GM19372 (cell line): ENCODE data around the gene QARS1.

Experiments
- ATAC-seq: cut with Tn5 transposase; IDR thresholded peaks from one replicate; pipeline ENCODE4 v1.9.1; 2021; ENCODE audit warnings: mild to moderate bottlenecking, low read depth, moderate library complexity; ENCODE audit not compliant: unreplicated experiment

The QARS1 gene

DNA sequence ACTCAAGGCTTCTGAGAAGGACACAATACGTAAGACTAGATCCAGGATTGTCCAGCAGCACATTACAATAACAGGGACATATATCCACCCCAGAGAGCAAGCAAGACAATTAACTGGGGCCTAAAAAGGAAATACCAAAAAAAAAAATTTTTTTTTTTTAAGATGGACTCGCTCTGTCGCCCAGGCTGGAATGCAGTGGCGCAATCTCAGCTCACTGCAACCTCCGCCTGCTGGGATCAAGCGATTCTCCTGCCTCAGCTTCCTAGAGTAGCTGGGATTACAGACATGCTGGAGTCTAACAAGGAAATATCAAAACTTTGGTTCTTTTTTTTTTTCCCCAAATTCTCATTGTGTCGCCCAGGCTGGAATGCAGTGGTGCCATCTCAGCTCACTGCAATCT lies 46.5 kb downstream of the QARS1 start:
- ATAC-seq = no peak

DNA sequence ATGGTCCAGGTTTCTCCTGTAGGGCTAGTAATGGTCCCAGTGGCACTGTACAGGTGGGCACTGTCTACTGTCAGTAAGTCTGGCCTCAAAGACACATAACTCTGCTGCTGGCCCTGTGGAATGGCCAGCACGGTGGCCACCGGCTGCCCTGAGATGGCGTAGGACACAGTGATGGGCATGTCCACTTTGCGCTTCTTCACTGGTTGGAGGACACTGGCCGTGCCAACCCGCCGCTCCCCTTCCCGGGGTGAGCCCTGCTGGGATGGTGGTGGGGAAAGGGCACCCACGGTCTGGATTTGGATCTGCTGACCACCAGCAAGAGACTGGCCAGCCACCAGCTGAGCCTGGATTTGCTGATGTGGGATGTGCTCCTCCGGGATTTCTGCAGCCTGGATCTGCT lies 47.3 kb downstream of the QARS1 start:
- no peak for ATAC-seq

DNA sequence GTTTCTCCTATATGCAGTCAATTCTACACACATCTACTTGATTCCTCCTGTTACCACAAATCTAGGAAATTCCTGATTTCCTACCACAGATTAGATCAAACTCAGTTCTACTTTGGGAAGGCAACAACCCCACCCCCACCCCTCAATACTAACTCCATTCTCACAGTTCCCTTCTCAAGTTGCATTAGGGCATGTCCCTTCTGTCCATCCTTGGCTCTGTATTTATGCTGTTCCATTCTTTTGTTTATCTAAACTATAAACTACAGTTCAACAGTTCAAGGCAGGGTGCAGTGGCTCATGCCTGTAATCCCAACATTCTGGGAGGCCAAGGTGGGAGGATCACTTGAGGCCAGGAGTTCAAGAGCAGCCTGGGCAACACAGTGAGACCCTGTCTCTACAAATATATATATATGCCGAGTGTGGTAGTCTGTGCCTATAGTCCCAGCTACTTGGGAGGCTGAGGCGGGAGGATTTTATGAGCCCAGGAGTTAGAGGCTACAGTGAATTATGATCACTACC lies 50.2 kb downstream of the QARS1 start:
- no peak for ATAC-seq

DNA sequence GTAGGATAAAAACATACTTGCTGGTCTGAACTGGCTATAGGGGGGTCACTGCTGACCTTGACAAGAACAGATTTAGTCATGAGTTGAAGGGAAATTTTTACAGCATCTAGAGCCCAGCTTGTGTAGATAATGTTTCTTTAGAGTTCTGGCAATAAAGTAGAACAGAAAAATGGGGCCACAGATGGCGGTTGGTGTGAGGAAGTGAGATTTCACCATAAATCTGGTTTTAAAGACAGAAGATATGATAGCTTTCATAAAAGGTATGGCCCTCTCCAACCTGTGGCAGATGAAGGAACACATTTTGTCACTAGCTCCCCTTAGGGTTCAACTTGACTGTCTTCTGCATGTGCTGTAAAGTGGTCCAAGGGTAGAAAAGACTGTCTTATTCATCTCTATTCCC lies 51.0 kb downstream of the QARS1 start:
- ATAC-seq = no peak
